Measurements from ENCODE around the gene TBCE. TPM values are rescaled to one million over a fixed set of nuclear protein-coding genes. Genes with fewer than 3 reads are reported as not detected.
"Not testable (repeated sequence)": the region's sequence is repeated elsewhere in the genome, so short reads cannot be mapped to it uniquely, and the experiment has no call there.

The TBCE gene
- total and polyA plus RNA-seq, 2 donors (not counting 1 experiment from before 2014, with no cell fraction given): 15.2 to 22.1 TPM

DNA sequence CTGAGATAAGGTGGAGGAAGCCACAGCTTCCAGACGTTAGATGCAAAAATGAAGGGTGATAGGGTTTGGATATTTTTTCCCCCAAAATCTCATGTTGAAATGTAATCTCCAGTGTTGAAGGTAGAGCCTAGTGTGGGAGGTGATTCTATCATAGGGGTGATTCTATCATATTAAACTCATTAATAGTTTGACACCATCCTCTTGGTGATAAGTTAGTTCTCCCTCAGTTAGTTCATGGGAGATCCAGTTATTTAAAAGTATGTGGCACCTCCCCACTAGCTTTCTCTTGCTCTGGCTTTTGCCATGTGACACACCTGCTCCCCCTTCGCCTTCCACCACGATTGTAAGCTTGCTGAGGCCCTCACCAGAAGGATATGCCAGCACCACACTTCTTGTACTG lies 8.3 kb upstream of the TBCE start:
- no peak for TF ChIP-seq EZH2 (IDR thresholded peaks at IDR 0.05; ENCODE audit: borderline replicate concordance, insufficient read depth, low read depth, low read length, poor library complexity, severe bottlenecking)
- TF ChIP-seq, protein P1, sequence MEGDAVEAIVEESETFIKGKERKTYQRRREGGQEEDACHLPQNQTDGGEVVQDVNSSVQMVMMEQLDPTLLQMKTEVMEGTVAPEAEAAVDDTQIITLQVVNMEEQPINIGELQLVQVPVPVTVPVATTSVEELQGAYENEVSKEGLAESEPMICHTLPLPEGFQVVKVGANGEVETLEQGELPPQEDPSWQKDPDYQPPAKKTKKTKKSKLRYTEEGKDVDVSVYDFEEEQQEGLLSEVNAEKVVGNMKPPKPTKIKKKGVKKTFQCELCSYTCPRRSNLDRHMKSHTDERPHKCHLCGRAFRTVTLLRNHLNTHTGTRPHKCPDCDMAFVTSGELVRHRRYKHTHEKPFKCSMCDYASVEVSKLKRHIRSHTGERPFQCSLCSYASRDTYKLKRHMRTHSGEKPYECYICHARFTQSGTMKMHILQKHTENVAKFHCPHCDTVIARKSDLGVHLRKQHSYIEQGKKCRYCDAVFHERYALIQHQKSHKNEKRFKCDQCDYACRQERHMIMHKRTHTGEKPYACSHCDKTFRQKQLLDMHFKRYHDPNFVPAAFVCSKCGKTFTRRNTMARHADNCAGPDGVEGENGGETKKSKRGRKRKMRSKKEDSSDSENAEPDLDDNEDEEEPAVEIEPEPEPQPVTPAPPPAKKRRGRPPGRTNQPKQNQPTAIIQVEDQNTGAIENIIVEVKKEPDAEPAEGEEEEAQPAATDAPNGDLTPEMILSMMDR (IDR thresholded peaks at IDR 0.05): no peak
- no peaks in the 10 kb centered on the region for H3K9me3 Mint-ChIP-seq (ENCODE audit: insufficient read depth)
- no peaks in the 10 kb centered on the region for H3K9me3 ChIP-seq (ENCODE audit: control extremely low read depth in 1 of 3, control insufficient read depth in 2 of 3, insufficient read depth in 1 of 3, low read length in 2 of 3)
- H3K27ac Mint-ChIP-seq: no peak overlapping the region
- no peaks in the 10 kb centered on the region for H3K79me2 ChIP-seq (ENCODE audit: control insufficient read depth, insufficient read depth, low read length)
- DNase-seq (no peak), ATAC-seq (ENCODE audit: low read depth) (no peak)
- H3K4me1 Mint-ChIP-seq: no peaks in the 10 kb centered on the region
- intact Hi-C loops (cut with micrococcal nuclease): no loop called here
- no peaks in the 10 kb centered on the region for H3K4me1 ChIP-seq (ENCODE audit: control insufficient read depth in 2 of 2, insufficient read depth in 2 of 2, low read length in 2 of 2)
- no peak overlapping the region for H3K9ac ChIP-seq (ENCODE audit: low read length)
- H3K36me3 ChIP-seq (replicated peaks in 1 of 2; ENCODE audit: control extremely low read depth in 1 of 2, control insufficient read depth in 1 of 2, extremely low read depth in 1 of 2, insufficient read depth in 2 of 2, low read length in 1 of 2): no peaks in the 10 kb centered on the region
- H3K4me2 ChIP-seq (replicated peaks; ENCODE audit: low read depth, low read length, poor library complexity, severe bottlenecking): no peak overlapping the region
- ChIA-PET CTCF (interaction anchor here (0.6 to 0.7 kb wide), 2 partner anchors 30 to 1635 kb away, joined by 3 to 4 read pairs; partner anchors contain the start of gene GGPS1), POLR2A (interaction anchor here (0.7 kb wide), 1 partner anchor 90 kb away, joined by 6 read pairs; no protein-coding TSS in a partner anchor)
- no peaks in the 10 kb centered on the region for H4K20me1 ChIP-seq (ENCODE audit: control insufficient read depth, insufficient read depth, low read length, poor library complexity, severe bottlenecking)
- WGBS (ENCODE audit: insufficient coverage): 85% methylated on average over 2 of the region's 3 CpGs
- H3K27me3 ChIP-seq (replicated peaks in 1 of 4; ENCODE audit: control extremely low read depth in 1 of 4, control insufficient read depth in 3 of 4, insufficient read depth in 4 of 4, low read length in 3 of 4): no peaks in the 10 kb centered on the region
- H3K4me3 Mint-ChIP-seq: no peak overlapping the region
- no peak overlapping the region for H3K4me3 ChIP-seq (ENCODE audit: control extremely low read depth in 1 of 5, extremely low read depth in 1 of 5, insufficient read depth in 1 of 5, low read depth in 2 of 5, low read length in 4 of 5)
- no peak overlapping the region for H2AFZ ChIP-seq (ENCODE audit: insufficient read depth, low read depth, low read length, poor library complexity, severe bottlenecking)
- H3K27ac ChIP-seq (ENCODE audit: low read length in 2 of 2): no peak overlapping the region
- no peaks in the 10 kb centered on the region for H3K27me3 Mint-ChIP-seq

DNA sequence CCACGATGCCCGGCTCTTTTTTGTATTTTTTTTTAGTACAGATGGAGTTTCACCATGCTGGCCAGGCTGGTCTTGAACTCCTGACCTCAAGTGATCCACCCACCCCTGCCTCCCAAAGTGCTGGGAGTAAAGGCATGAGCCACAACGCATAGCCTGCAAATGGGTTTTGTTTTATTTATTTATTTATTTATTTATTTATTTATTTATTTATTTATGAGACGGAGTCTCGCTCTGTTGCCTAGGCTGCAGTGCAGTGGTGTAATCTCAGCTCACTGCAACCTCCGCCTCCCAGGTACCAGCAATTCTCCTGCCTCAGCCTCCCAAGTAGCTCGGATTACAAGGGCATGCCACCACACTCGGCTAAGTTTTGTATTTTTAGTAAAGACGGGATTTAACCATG lies 3.0 kb upstream of the TBCE start:
- Histone ChIP-seq H3K4me1 (ENCODE audit: control insufficient read depth in 2 of 2, insufficient read depth in 2 of 2, low read length in 2 of 2) (peaks cover 12% of the 10 kb centered on the region in 2 donors), H3K79me2 (ENCODE audit: control insufficient read depth, insufficient read depth, low read length) (peaks cover 21% of the 10 kb centered on the region)
- H3K9ac ChIP-seq (ENCODE audit: low read length); H3K27ac Mint-ChIP-seq; H3K9me3 Mint-ChIP-seq (ENCODE audit: insufficient read depth); DNase-seq; ATAC-seq (ENCODE audit: low read depth); H4K20me1 ChIP-seq (ENCODE audit: control insufficient read depth, insufficient read depth, low read length, poor library complexity, severe bottlenecking); H3K4me2 ChIP-seq (replicated peaks; ENCODE audit: low read depth, low read length, poor library complexity, severe bottlenecking); POLR2A ChIA-PET; H2AFZ ChIP-seq (ENCODE audit: insufficient read depth, low read depth, low read length, poor library complexity, severe bottlenecking); H3K36me3 ChIP-seq (replicated peaks in 1 of 2; ENCODE audit: control extremely low read depth in 1 of 2, control insufficient read depth in 1 of 2, extremely low read depth in 1 of 2, insufficient read depth in 2 of 2, low read length in 1 of 2); H3K27me3 Mint-ChIP-seq; H3K4me3 Mint-ChIP-seq; H3K27ac ChIP-seq (ENCODE audit: low read length in 2 of 2); H3K9me3 ChIP-seq (ENCODE audit: control extremely low read depth in 1 of 3, control insufficient read depth in 2 of 3, insufficient read depth in 1 of 3, low read length in 2 of 3); H3K27me3 ChIP-seq (replicated peaks in 1 of 4; ENCODE audit: control extremely low read depth in 1 of 4, control insufficient read depth in 3 of 4, insufficient read depth in 4 of 4, low read length in 3 of 4); H3K4me3 ChIP-seq (ENCODE audit: control extremely low read depth in 1 of 5, extremely low read depth in 1 of 5, insufficient read depth in 1 of 5, low read depth in 2 of 5, low read length in 4 of 5): not testable (repeated sequence)
- intact Hi-C loops (cut with micrococcal nuclease): loop anchor here (10.0 kb wide), 2 partner anchors 141 to 1431 kb away; partner anchors contain the start of genes B3GALNT2 and MTR
- CTCF ChIA-PET: interaction anchor here (1.1 kb wide), 1 partner anchor 51 kb away, joined by 3 read pairs; no protein-coding TSS in a partner anchor
- WGBS (ENCODE audit: insufficient coverage): 100% methylated on average over 2 of the region's 9 CpGs
- H3K4me1 Mint-ChIP-seq: peaks cover 22% of the 10 kb centered on the region

All from B cell (primary cell).